Activated gamma-delta T cell (primary cell): ENCODE data around the gene TOM1L1.

Experiments used
- DNase-seq: peaks from one replicate; lab custom pipeline; 2025; lab: John Stamatoyannopoulos, UW

The TOM1L1 gene

DNA sequence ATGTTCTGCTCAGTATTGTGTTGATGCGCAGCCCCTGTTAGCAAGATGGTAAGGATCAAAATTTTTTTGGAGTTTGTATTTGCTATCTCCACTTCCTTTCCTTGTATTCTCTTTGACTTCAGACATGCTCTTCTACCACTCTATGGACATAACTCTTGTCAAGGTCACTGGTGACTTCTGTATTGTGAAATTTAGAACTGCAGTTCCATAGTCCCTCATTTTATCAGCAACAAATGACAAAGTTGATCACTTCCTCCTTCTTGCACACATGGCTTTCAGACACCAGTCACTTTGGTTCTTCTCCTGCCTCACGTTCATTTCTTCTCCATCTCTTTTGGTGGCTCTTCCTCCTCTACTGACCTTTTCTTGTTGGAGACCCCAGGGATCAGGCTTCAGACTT, 46.7 kb downstream of the TOM1L1 start:
- DNase-seq: no peak

- DNase-seq: no peak
These were observed 47.7 kb downstream of the TOM1L1 start for GRCh38 chr17:54948380-54948779.

DNA sequence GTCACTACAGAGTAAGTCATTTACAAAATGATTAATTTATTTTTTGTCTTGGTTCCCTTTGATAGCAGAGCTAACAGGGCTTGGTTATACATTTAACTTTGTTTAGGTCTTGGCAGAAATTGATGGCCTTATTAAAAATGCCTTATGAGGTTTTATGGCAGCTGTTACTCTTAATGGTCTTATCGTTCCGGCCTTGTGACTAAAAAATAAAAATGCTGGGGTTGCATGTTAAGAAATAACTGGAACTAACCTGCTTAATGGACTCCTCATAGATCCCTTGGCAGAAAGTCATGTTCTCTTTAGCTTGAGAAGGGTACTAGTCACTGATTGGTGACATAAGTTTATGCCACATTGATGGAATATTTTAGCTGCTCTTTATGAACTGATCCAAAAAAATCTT, 49.5 kb downstream of the TOM1L1 start:
- DNase-seq: no peak

- DNase-seq: no peak
These were observed 50.6 kb downstream of the TOM1L1 start for GRCh38 chr17:54951286-54951685.

DNA sequence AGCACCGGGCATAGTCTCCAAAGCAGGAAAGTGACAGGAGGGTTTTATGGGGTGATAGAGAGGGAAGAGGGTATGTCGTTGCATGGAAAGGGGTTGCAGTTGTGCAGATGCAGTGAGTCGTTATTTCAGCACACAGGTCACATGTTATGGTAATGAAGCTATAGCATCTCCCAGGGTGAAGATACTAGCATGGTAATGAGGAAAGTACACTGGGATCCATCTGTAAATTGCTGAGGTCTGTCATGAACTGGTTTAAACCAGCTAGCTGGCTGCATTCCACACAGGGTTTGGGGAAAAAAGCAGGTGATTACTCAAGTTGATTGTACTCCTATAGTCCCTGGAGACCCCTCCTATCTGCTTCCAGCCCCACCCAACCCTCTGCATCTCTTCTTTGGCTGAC, 56.1 kb downstream of the TOM1L1 start:
- no peak for DNase-seq

- no peak for DNase-seq
These were observed 67.1 kb downstream of the TOM1L1 start for GRCh38 chr17:54967621-54968261.

DNA sequence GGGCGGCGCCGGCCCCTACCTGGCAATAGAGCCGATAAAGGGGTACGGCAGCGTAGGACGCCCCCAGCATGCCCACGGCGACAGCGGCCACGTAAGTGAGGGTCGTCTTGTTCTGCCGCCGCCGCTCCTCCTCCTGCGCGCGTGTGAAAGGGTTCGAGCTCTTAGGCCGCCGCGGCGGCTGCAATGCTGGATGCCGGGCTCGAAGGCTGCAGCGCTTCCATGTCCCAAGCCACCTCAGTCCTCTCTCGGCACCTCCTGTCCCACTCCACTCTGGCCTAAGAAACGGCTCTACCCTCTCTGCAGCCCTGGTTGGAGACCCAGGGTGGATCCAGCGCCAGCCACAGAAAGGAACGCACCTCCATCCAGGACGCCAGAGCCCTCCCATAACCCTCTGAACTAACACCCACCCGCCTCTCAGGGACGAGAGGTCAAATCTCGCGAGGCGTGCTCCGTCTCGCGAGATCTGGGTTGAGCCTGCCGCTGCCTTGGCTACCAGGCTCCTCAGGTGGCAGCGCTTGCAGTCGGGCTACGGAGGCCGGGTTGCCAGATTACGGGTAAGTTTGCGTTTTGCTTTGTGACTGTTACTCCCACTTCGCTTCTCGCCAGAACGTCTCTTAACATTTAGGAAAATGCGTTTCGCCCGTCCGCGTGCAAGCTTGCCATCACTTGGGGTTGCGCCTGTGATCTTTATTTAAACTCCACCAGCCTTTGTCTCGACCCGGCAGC, 67.8 kb downstream of the TOM1L1 start, which contains the start of the genes COX11 and STXBP4:
Gene COX11, minus strand, starts transcription at position 393 of the 726 bp plus-strand sequence. Its CDS starts 8 bp downstream, at position 385.
Gene STXBP4, plus strand, starts transcription at position 504 of the 726 bp plus-strand sequence. CDS start 17,455 bp downstream, outside the sequence.
- peak; percentile 82 for DNase-seq

DNA sequence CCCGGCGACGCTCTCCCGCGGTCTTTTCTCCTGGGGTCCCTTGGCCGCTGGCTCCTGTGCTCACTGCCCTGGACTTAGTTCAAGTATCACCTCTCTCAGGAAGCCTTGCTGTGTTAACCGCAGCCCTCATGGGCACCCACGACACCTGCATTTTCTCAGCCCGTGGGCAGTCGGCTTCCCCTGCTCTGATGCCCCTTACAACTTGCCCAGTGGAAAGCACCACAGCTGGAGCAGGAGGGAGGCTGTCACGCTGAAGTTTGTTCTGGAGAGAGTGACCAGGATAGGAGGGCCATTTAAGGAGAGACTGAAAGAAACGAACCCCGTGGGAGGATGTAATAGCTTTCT, 68.3 kb downstream of the TOM1L1 start:
- DNase-seq: no peak

- DNase-seq: no peak
These were observed 69.3 kb downstream of the TOM1L1 start for GRCh38 chr17:54969658-54970572.

- no peak for DNase-seq
These were observed 70.5 kb downstream of the TOM1L1 start for GRCh38 chr17:54971147-54971546.

DNA sequence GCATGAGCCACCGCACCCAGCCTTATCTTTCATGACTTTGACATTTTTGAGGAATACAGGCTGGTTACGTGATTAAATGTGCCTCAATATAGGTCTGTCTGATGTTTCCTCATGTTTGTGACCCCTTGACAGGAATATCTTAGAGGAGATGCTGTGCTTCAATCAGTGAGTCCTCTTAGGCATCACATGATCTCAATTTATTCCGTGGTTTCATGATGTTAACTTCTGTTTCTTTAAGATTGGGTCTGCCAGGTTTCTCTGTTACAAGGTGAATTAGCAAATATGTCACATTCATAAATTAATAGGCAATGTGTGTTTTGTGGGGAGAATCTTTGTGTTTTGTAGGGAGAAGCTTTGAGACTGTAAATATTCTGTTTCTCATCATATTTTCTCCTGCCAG, 71.2 kb downstream of the TOM1L1 start:
- no peak for DNase-seq

GRCh38 chr17:54972406-54973138, 71.9 kb downstream of the TOM1L1 start:
- DNase-seq: no peak

DNA sequence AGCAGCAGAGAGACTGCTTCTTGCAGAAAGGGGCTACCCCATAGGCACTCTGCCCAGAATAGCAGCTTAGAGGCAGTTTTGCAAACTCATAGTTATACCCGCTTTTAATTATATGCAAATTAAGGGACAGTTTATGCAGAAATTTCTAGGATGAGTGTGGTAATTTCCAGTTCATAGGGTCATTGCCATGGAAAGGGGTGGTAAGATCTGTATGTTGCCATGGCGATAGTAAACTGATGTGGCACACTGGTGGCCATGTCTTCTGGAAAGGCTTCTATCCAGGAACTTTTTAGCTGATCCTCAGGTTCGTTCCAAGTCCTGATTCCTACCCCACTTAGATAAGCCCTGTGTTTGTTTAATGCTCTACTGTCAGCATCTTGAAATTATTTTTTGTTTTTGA, 74.1 kb downstream of the TOM1L1 start:
- DNase-seq: no peak

GRCh38 chr17:54976316-54976715, 75.7 kb downstream of the TOM1L1 start:
- DNase-seq: no peak

DNA sequence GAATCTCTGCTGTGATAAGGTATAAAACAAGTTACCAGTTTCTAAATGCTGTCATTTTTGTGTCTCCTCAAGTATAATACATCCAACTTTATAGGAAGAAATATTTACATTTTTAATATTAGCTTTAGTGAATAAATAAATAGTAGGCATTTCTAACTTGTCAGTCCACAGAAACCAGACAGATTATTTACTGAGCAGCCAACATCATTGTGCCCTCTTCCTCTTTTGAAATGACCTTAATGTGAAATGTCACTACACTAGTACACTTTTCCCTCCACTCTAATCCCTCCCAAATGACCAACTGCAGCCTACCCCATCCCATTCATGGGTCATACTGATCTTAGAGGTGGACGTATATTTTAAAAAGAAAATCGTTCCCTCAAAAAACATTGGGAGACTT, 77.1 kb downstream of the TOM1L1 start:
- no peak for DNase-seq

- DNase-seq: no peak
These were observed 79.0 kb downstream of the TOM1L1 start for GRCh38 chr17:54979657-54980056.

GRCh38 chr17:54980375-54980774, 79.7 kb downstream of the TOM1L1 start:
- no peak for DNase-seq

GRCh38 chr17:54982399-54982798, 81.7 kb downstream of the TOM1L1 start:
- no peak for DNase-seq

DNA sequence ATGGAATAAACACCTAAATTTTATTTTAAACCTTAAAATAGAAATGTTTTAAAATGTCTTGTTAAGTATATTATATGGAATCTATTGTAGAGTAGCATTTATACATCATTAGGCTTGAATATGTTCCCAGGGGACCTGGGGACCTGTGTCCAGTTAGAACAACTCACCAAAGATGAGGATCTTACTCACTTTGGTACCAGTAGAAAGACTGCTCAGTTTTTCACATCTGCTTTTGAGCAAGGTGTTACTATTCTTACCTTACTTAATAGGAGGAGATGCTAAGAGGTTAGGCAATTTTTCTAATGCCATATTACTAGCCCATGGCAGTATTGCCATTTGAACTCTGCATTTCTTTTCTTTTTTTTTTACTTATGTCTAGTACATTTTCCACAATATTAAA, 82.6 kb downstream of the TOM1L1 start:
- DNase-seq: no peak

- DNase-seq: no peak
These were observed 84.8 kb downstream of the TOM1L1 start for GRCh38 chr17:54985476-54985875.

GRCh38 chr17:54990118-54990517, 89.5 kb downstream of the TOM1L1 start:
- DNase-seq: no peak

DNA sequence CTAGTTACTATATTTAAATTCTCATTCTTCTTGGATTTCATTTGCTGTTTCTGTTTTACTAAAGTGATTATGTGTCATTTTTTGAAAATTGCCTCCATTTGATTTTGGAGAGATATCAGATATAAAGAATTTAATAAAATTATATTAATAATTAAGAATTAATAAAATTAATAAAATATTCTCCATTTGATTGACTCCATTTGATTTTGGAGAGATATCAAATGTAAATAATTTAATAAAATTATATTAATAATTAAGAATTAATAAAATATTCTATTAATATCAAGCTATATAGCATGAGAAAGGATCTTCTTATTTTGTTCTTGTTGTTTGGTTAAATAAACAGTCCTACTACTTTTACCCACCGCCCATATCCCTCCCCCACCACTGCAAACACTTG, 90.9 kb downstream of the TOM1L1 start:
- no peak for DNase-seq
